Activated CD8-positive, alpha-beta memory T cell treated with anti-CD3 and anti-CD28 coated beads, Interleukin-2, amount 50 U/mL, for 24 hours (primary cell): Measurements from ENCODE around the gene ARHGEF19.
"Not testable (repeated sequence)": the region's sequence is repeated elsewhere in the genome, so short reads cannot be mapped to it uniquely, and the experiment has no call there.

ENCODE experiments used
- DNase-seq: peaks from one replicate; pipeline ENCODE4 v3.0.0-alpha.2; 2020; ENCODE audit errors: extremely low read depth

The ARHGEF19 gene

GRCh38 chr1:16222716-16223115, 10.3 kb upstream of the ARHGEF19 start:
- DNase-seq, result not testable (repeated sequence)

- DNase-seq, result no peak
Measured at GRCh38 chr1:16221499-16221898, 9.0 kb upstream of the ARHGEF19 start.

- DNase-seq, result no peak
Measured at GRCh38 chr1:16219968-16220500, 7.6 kb upstream of the ARHGEF19 start.

GRCh38 chr1:16218674-16219071, 6.2 kb upstream of the ARHGEF19 start:
- no peak for DNase-seq

GRCh38 chr1:16218014-16218673, 5.7 kb upstream of the ARHGEF19 start:
- DNase-seq, result no peak

- peak; percentile 84 for DNase-seq
Measured at GRCh38 chr1:16217061-16217785, 4.8 kb upstream of the ARHGEF19 start.

- DNase-seq, result peak; percentile 21
Measured at GRCh38 chr1:16215882-16216753, 3.7 kb upstream of the ARHGEF19 start.

GRCh38 chr1:16215240-16215639, 2.8 kb upstream of the ARHGEF19 start:
- not testable (repeated sequence) for DNase-seq

- not testable (repeated sequence) for DNase-seq
Measured at GRCh38 chr1:16213544-16213943, 1.1 kb upstream of the ARHGEF19 start.

- DNase-seq, result no peak
Measured at GRCh38 chr1:16213013-16213412, 561 bp upstream of the ARHGEF19 start.

- DNase-seq, result no peak
Measured at GRCh38 chr1:16211824-16212223, 628 bp downstream of the ARHGEF19 start.

GRCh38 chr1:16210581-16210980, 1.9 kb downstream of the ARHGEF19 start:
- no peak for DNase-seq

GRCh38 chr1:16209847-16210407, 2.5 kb downstream of the ARHGEF19 start:
- DNase-seq, result no peak

- DNase-seq, result no peak
Measured at GRCh38 chr1:16209132-16209846, 3.2 kb downstream of the ARHGEF19 start.

- no peak for DNase-seq
Measured at GRCh38 chr1:16208270-16208987, 4.0 kb downstream of the ARHGEF19 start.

- DNase-seq, result no peak
Measured at GRCh38 chr1:16207318-16208269, 4.9 kb downstream of the ARHGEF19 start.

GRCh38 chr1:16206547-16207317, 5.7 kb downstream of the ARHGEF19 start:
- DNase-seq, result peak; percentile 84

- DNase-seq, result no peak
Measured at GRCh38 chr1:16205891-16206546, 6.4 kb downstream of the ARHGEF19 start.
